HG03025 (cell line): Measurements from ENCODE around the gene NKX2-1.
"Not testable (repeated sequence)": the region's sequence is repeated elsewhere in the genome, so short reads cannot be mapped to it uniquely, and the experiment has no call there.

ENCODE experiments used
- ATAC-seq: cut with Tn5 transposase; IDR thresholded peaks from one replicate; pipeline ENCODE4 v1.9.1; 2021; ENCODE audit warnings: mild to moderate bottlenecking, moderate library complexity; ENCODE audit not compliant: unreplicated experiment, low FRiP score

Gene NKX2-1

GRCh38 chr14:36506732-36507614 lies 13.1 kb downstream of the NKX2-1 start:
- ATAC-seq: no peak

- no peak for ATAC-seq
Measured at GRCh38 chr14:36505892-36506731, 13.9 kb downstream of the NKX2-1 start.

GRCh38 chr14:36505181-36505815 lies 14.7 kb downstream of the NKX2-1 start:
- ATAC-seq: no peak

- no peak for ATAC-seq
Measured at GRCh38 chr14:36504771-36505175, 15.3 kb downstream of the NKX2-1 start.

GRCh38 chr14:36503771-36504741 lies 16.0 kb downstream of the NKX2-1 start:
- ATAC-seq: no peak

GRCh38 chr14:36502558-36503508 lies 17.2 kb downstream of the NKX2-1 start:
- ATAC-seq: no peak

GRCh38 chr14:36498938-36499337 lies 21.1 kb downstream of the NKX2-1 start:
- ATAC-seq: no peak

- no peak for ATAC-seq
Measured at GRCh38 chr14:36496346-36496745, 23.7 kb downstream of the NKX2-1 start.

- ATAC-seq: no peak
Measured at GRCh38 chr14:36495666-36496065, 24.4 kb downstream of the NKX2-1 start.

- ATAC-seq: no peak
Measured at GRCh38 chr14:36493761-36494160, 26.3 kb downstream of the NKX2-1 start.

GRCh38 chr14:36485773-36486172 lies 34.3 kb downstream of the NKX2-1 start:
- no peak for ATAC-seq

- ATAC-seq: no peak
Measured at GRCh38 chr14:36479344-36479743, 40.7 kb downstream of the NKX2-1 start.

- no peak for ATAC-seq
Measured at GRCh38 chr14:36478782-36479181, 41.2 kb downstream of the NKX2-1 start.

- no peak for ATAC-seq
Measured at GRCh38 chr14:36477266-36477665, 42.8 kb downstream of the NKX2-1 start.

- not testable (repeated sequence) for ATAC-seq
Measured at GRCh38 chr14:36476061-36476460, 44.0 kb downstream of the NKX2-1 start.

GRCh38 chr14:36474593-36474992 lies 45.4 kb downstream of the NKX2-1 start:
- no peak for ATAC-seq

GRCh38 chr14:36471431-36471830 lies 48.6 kb downstream of the NKX2-1 start:
- no peak for ATAC-seq

GRCh38 chr14:36467332-36467731 lies 52.7 kb downstream of the NKX2-1 start:
- ATAC-seq: no peak
